ENCODE data around the gene MRGPRE.

Gene MRGPRE

GRCh38 chr11:3226846-3227567, 5.2 kb downstream of the MRGPRE start:
- no peak for DNase-seq

- DNase-seq, result no peak
Measured at GRCh38 chr11:3225826-3226750, 6.1 kb downstream of the MRGPRE start.

- no peak for DNase-seq
Measured at GRCh38 chr11:3225159-3225758, 7.0 kb downstream of the MRGPRE start.

- no peak for DNase-seq
Measured at GRCh38 chr11:3224401-3225057, 7.7 kb downstream of the MRGPRE start.

- DNase-seq, result no peak
Measured at GRCh38 chr11:3223932-3224381, 8.3 kb downstream of the MRGPRE start.

GRCh38 chr11:3222941-3223915, 9.0 kb downstream of the MRGPRE start:
- DNase-seq, result no peak

- no peak for DNase-seq
Measured at GRCh38 chr11:3222003-3222855, 10.0 kb downstream of the MRGPRE start.

- no peak for DNase-seq
Measured at GRCh38 chr11:3221408-3222002, 10.7 kb downstream of the MRGPRE start.

- no peak for DNase-seq
Measured at GRCh38 chr11:3220521-3221407, 11.5 kb downstream of the MRGPRE start.

GRCh38 chr11:3220101-3220500, 12.1 kb downstream of the MRGPRE start:
- no peak for DNase-seq

- no peak for DNase-seq
Measured at GRCh38 chr11:3219281-3219892, 12.8 kb downstream of the MRGPRE start.

GRCh38 chr11:3218483-3219280, 13.5 kb downstream of the MRGPRE start, which contains the start of gene MRGPRG:
TSS of gene MRGPRG (minus strand) at chr11:3218813. CDS start at chr11:3218813, 0 bp downstream.
- no peak for DNase-seq

GRCh38 chr11:3217818-3218482, 14.3 kb downstream of the MRGPRE start:
- DNase-seq, result no peak

- DNase-seq, result no peak
Measured at GRCh38 chr11:3216027-3216525, 16.1 kb downstream of the MRGPRE start.

- DNase-seq, result no peak
Measured at GRCh38 chr11:3215346-3216026, 16.7 kb downstream of the MRGPRE start.

- no peak for DNase-seq
Measured at GRCh38 chr11:3214420-3214699, 17.9 kb downstream of the MRGPRE start.
